Keratinocyte (primary cell): Measurements from ENCODE around the gene PEAK3. TPM values are rescaled to one million over a fixed set of nuclear protein-coding genes. Genes with fewer than 3 reads are reported as not detected.

Source experiments
- DNase-seq: peaks from one replicate; pipeline ENCODE4 v3.0.0-alpha.2; 2011; ENCODE audit warnings: low read depth, missing footprints, low spot score
- FAIRE-seq: peaks from 2 replicates; lab custom pipeline; 2011; peaks lifted over from hg19 to GRCh38; lab: Jason Lieb, UNC
- H2AFZ ChIP-seq: 2 replicates; pipeline ENCODE4 v1.6.0; 2012; ENCODE audit warnings: low read length, control low read depth, inconsistent platforms; ENCODE audit not compliant: control insufficient read depth
- H3K27ac ChIP-seq: 2 replicates; pipeline ENCODE4 v1.5.1; 2011; ENCODE audit warnings: low read length; ENCODE audit not compliant: control insufficient read depth, insufficient read depth
- H3K27me3 ChIP-seq: 3 replicates; pipeline ENCODE4 v1.6.0; 2011; ENCODE audit warnings: low read length; ENCODE audit not compliant: control insufficient read depth, insufficient read depth; ENCODE audit errors: extremely low read depth
- H3K36me3 ChIP-seq, 2 experiments: 2 replicates in 1 of 2; 3 replicates in 1 of 2; pipeline ENCODE4 v1.5.1; 2011; ENCODE audit warnings: low read length in 2 of 2, mild to moderate bottlenecking in 1 of 2; ENCODE audit not compliant: control insufficient read depth in 2 of 2, insufficient read depth in 2 of 2; ENCODE audit errors: extremely low read depth in 1 of 2
- H3K4me1 ChIP-seq: 3 replicates; pipeline ENCODE4 v1.5.1; 2011; ENCODE audit warnings: low read length; ENCODE audit not compliant: control insufficient read depth, insufficient read depth; ENCODE audit errors: extremely low read depth
- H3K4me2 ChIP-seq: 3 replicates; pipeline ENCODE4 v1.6.0; 2011; ENCODE audit warnings: low read depth, low read length; ENCODE audit not compliant: control insufficient read depth, insufficient read depth; ENCODE audit errors: extremely low read depth
- H3K4me3 ChIP-seq, 3 experiments: fragments of 200-600 bp in 1 of 3; sonication (generic) in 1 of 3; 2 replicates in 2 of 3; 3 replicates in 1 of 3; pipeline ENCODE4 v1.5.1; 2011 to 2016; ENCODE audit warnings: low read length in 3 of 3, mild to moderate bottlenecking in 3 of 3, control low read depth in 2 of 3, inconsistent platforms in 1 of 3, low read depth in 1 of 3, mixed read lengths in 1 of 3, mixed run types in 1 of 3, moderate library complexity in 1 of 3; ENCODE audit not compliant: control insufficient read depth in 2 of 3, insufficient read depth in 2 of 3; ENCODE audit errors: extremely low read depth in 1 of 3
- H3K79me2 ChIP-seq: 2 replicates; pipeline ENCODE4 v1.6.0; 2012; ENCODE audit warnings: low read length; ENCODE audit not compliant: control insufficient read depth, insufficient read depth
- H3K9ac ChIP-seq: 3 replicates; pipeline ENCODE4 v1.6.0; 2011; ENCODE audit warnings: low read length; ENCODE audit not compliant: control insufficient read depth, insufficient read depth; ENCODE audit errors: extremely low read depth
- H3K9me1 ChIP-seq: 3 replicates; pipeline ENCODE4 v1.6.0; 2011; ENCODE audit warnings: low read length; ENCODE audit not compliant: control insufficient read depth, insufficient read depth; ENCODE audit errors: extremely low read depth
- H3K9me3 ChIP-seq: 2 replicates; pipeline ENCODE4 v1.5.1; 2012; ENCODE audit warnings: low read depth, low read length; ENCODE audit not compliant: control insufficient read depth
- H4K20me1 ChIP-seq: 3 replicates; pipeline ENCODE4 v1.6.0; 2011; ENCODE audit warnings: low read length; ENCODE audit not compliant: control insufficient read depth, insufficient read depth; ENCODE audit errors: extremely low read depth
- CTCF ChIP-seq, 3 experiments: IDR thresholded peaks in 1 of 3; conservative IDR thresholded peaks in 1 of 3; optimal IDR thresholded peaks in 1 of 3; 2 replicates in 2 of 3; 3 replicates in 1 of 3; pipeline versions ENCODE3 to v1.5.1; 2011; ENCODE audit warnings: low read length in 3 of 3, mild to moderate bottlenecking in 3 of 3, moderate library complexity in 2 of 3, control low read depth in 1 of 3, inconsistent platforms in 1 of 3; ENCODE audit not compliant: insufficient read depth in 2 of 3; ENCODE audit errors: extremely low read depth in 1 of 3
- EZH2 ChIP-seq: IDR thresholded peaks from one replicate; pipeline ENCODE4 v1.6.1; 2012; ENCODE audit warnings: inconsistent platforms, mild to moderate bottlenecking, low read length, moderate library complexity
- dilution Hi-C: fragments of 300-500 bp; cut with MboI; formaldehyde crosslinking; loops from one replicate; pipeline ENCODE4 v1.7.0; 2020; ENCODE audit warnings: low sequenced_read_pairs; ENCODE audit not compliant: extremely low pct_ligation_motif_present
- polyA plus RNA-seq, 5 experiments: library from polyadenylated mRNA; depleted of rRNA in 3 of 5; stranded (reverse) in 3 of 5; stranded (forward) in 1 of 5; unstranded in 1 of 5; fragments of >200 nt; gene quantifications; 1 replicate in 1 of 5; 2 replicates in 3 of 5; 3 replicates in 1 of 5; pipeline versions ENCODE4 v1.2.1 to v1.2.3, GENCODE V29; 2011 to 2012; ENCODE audit warnings: missing spikeins in 2 of 5, low read depth in 1 of 5, low replicate concordance in 1 of 5

The PEAK3 gene
- polyA plus RNA-seq, 1 donor (not counting 4 experiments of a cell fraction or from before 2014, with no cell fraction given) = not detected

- no peaks in the 10 kb centered on the region for H4K20me1 ChIP-seq
- H2AFZ ChIP-seq = no peak overlapping the region
- no peak overlapping the region for H3K4me3 ChIP-seq
- FAIRE-seq (no peak), DNase-seq (no peak)
- H3K9ac ChIP-seq = no peak overlapping the region
- no peaks in the 10 kb centered on the region for H3K27me3 ChIP-seq
- H3K27ac ChIP-seq = no peak overlapping the region
- H3K9me1 ChIP-seq = no peaks in the 10 kb centered on the region
- dilution Hi-C loops = no loop called here
- peaks cover 48% of the 10 kb centered on the region for H3K79me2 ChIP-seq
- no peak overlapping the region for H3K4me2 ChIP-seq
- TF ChIP-seq EZH2 (no peak), CTCF (optimal IDR thresholded peaks at IDR 0.05 in 1 of 3, IDR thresholded peaks at IDR 0.05 in 1 of 3, conservative IDR thresholded peaks at IDR 0.05 in 1 of 3; ENCODE audit: extremely low read depth in 1 of 3, insufficient read depth in 2 of 3, low read length in 3 of 3) (no peak)
- peaks cover 9 to 21% of the 10 kb centered on the region in 2 experiments for H3K36me3 ChIP-seq
- peaks cover 12% of the 10 kb centered on the region for H3K4me1 ChIP-seq
- H3K9me3 ChIP-seq = no peaks in the 10 kb centered on the region
These were observed 43.5 kb upstream of the PEAK3 start for GRCh38 chr19:2325281-2326046.

- no peak overlapping the region for H3K9ac ChIP-seq
These were observed 42.4 kb upstream of the PEAK3 start for GRCh38 chr19:2324220-2324948.

More at GRCh38 chr19:2324220-2324948, 42.4 kb upstream of the PEAK3 start:
- H3K9me1 ChIP-seq = no peaks in the 10 kb centered on the region
- H3K27me3 ChIP-seq = no peaks in the 10 kb centered on the region
- no peak overlapping the region for H3K27ac ChIP-seq
- DNase-seq = no peak
- H3K9me3 ChIP-seq = no peaks in the 10 kb centered on the region
- H4K20me1 ChIP-seq = no peaks in the 10 kb centered on the region
- H3K4me2 ChIP-seq = no peak overlapping the region
- FAIRE-seq = no peak
- TF ChIP-seq CTCF (optimal IDR thresholded peaks at IDR 0.05 in 1 of 3, IDR thresholded peaks at IDR 0.05 in 1 of 3, conservative IDR thresholded peaks at IDR 0.05 in 1 of 3; ENCODE audit: extremely low read depth in 1 of 3, insufficient read depth in 2 of 3, low read length in 3 of 3) (no peak), EZH2 (no peak)
- H3K4me1 ChIP-seq = peaks cover 12% of the 10 kb centered on the region
- H3K4me3 ChIP-seq = no peak overlapping the region
- dilution Hi-C loops = no loop called here
- H3K36me3 ChIP-seq = peaks cover 9 to 21% of the 10 kb centered on the region in 2 experiments
- no peak overlapping the region for H2AFZ ChIP-seq
- H3K79me2 ChIP-seq = peaks cover 42% of the 10 kb centered on the region
